Left renal pelvis (tissue), 4 donors: Measurements from ENCODE around the gene ELMOD3. TPM values are rescaled to one million over a fixed set of nuclear protein-coding genes. Genes with fewer than 3 reads are reported as not detected.
"Not testable (repeated sequence)": the region's sequence is repeated elsewhere in the genome, so short reads cannot be mapped to it uniquely, and the experiment has no call there.

ENCODE experiments used
- DNase-seq, 4 donors: peaks; one replicate each; pipeline ENCODE4 v3.0.0-alpha.2; 2013; ENCODE audit warnings: low read depth in 4 of 4, low spot score in 3 of 4
- polyA plus RNA-seq, 4 donors: library from polyadenylated mRNA; unstranded; fragments of 120-200 nt; gene quantifications; one replicate each; pipeline ENCODE4 v1.2.1, GENCODE V29; 2013; ENCODE audit not compliant: insufficient read length in 4 of 4

Gene ELMOD3
- polyA plus RNA-seq, 4 donors = 22.5 to 33.3 (median 24.8) TPM

GRCh38 chr2:85327822-85328617 is 26.5 kb upstream of the ELMOD3 start, which contains the start of gene TGOLN2:
Gene TGOLN2 (minus strand): TSS chr2:85327989. CDS start chr2:85327962, 27 bp downstream.
- DNase-seq = peak; percentile 80 to 88 (median 86)

- DNase-seq = no peak
Observed at GRCh38 chr2:85329181-85329651, 25.4 kb upstream of the ELMOD3 start.

- not testable (repeated sequence) for DNase-seq
Observed at GRCh38 chr2:85329701-85330100, 24.9 kb upstream of the ELMOD3 start.

- DNase-seq = no peak
Observed at GRCh38 chr2:85330839-85331636, 23.5 kb upstream of the ELMOD3 start.

GRCh38 chr2:85333877-85334276 is 20.7 kb upstream of the ELMOD3 start:
- DNase-seq = not testable (repeated sequence)

- no peak for DNase-seq
Observed at GRCh38 chr2:85334928-85335327, 19.6 kb upstream of the ELMOD3 start.

- DNase-seq = no peak
Observed at GRCh38 chr2:85340034-85340892, 14.3 kb upstream of the ELMOD3 start.

- DNase-seq = no peak
Observed at GRCh38 chr2:85341269-85342029, 13.1 kb upstream of the ELMOD3 start.

GRCh38 chr2:85342156-85342555 is 12.4 kb upstream of the ELMOD3 start:
- DNase-seq = no peak

- DNase-seq = not testable (repeated sequence)
Observed at GRCh38 chr2:85343207-85343895, 11.2 kb upstream of the ELMOD3 start.

- no peak for DNase-seq
Observed at GRCh38 chr2:85344356-85344954, 10.1 kb upstream of the ELMOD3 start.

- DNase-seq = no peak
Observed at GRCh38 chr2:85347599-85347998, 7.0 kb upstream of the ELMOD3 start.

GRCh38 chr2:85353876-85354285 is 688 bp upstream of the ELMOD3 start:
- DNase-seq = no peak

GRCh38 chr2:85355073-85355410 is 473 bp downstream of the ELMOD3 start:
- no peak for DNase-seq

GRCh38 chr2:85355521-85355920 is 952 bp downstream of the ELMOD3 start:
- DNase-seq = no peak

GRCh38 chr2:85356186-85356585 is 1.6 kb downstream of the ELMOD3 start:
- DNase-seq = no peak

- no peak for DNase-seq
Observed at GRCh38 chr2:85357736-85358135, 3.2 kb downstream of the ELMOD3 start.

- DNase-seq = not testable (repeated sequence)
Observed at GRCh38 chr2:85362653-85363387, 8.3 kb downstream of the ELMOD3 start.
